HepG2 (cell line): ENCODE measurements around the gene VWA1. TPM values are rescaled to one million over a fixed set of nuclear protein-coding genes. Genes with fewer than 3 reads are reported as not detected.

Source experiments
- CCDC6 ChIP-seq: sonication (generic); formaldehyde crosslinking; IDR thresholded peaks from 2 replicates; pipeline ENCODE4 v1.8.1; 2022; ENCODE audit warnings: mild to moderate bottlenecking, missing genetic modification reagents, moderate library complexity
- ERF ChIP-seq: IDR thresholded peaks from 2 replicates; pipeline ENCODE4 v1.6.1; 2018; ENCODE audit warnings: missing biosample characterization, missing genetic modification reagents
- GPN1 ChIP-seq: sonication (generic); formaldehyde crosslinking; IDR thresholded peaks from 2 replicates; pipeline ENCODE4 v1.5.1; 2020; ENCODE audit warnings: missing genetic modification reagents, borderline replicate concordance
- HCFC1 ChIP-seq: fragments of 150-350 bp; IDR thresholded peaks from 2 replicates; pipeline ENCODE4 v1.6.1; 2014; ENCODE audit warnings: low read depth, low read length
- HHEX ChIP-seq: IDR thresholded peaks from 2 replicates; pipeline ENCODE4 v1.6.1; 2016; ENCODE audit warnings: control low read depth
- JARID2 ChIP-seq: sonication (generic); formaldehyde crosslinking; IDR thresholded peaks from 2 replicates; pipeline ENCODE4 v1.8.1; 2023; ENCODE audit warnings: missing genetic modification reagents, inconsistent platforms; ENCODE audit not compliant: insufficient replicate concordance
- KAT2B ChIP-seq: fragments of 150-350 bp; IDR thresholded peaks from 2 replicates; pipeline ENCODE4 v1.6.1; 2014; ENCODE audit warnings: low read depth, low read length, borderline replicate concordance
- MLLT10 ChIP-seq: sonication (generic); formaldehyde crosslinking; IDR thresholded peaks from 2 replicates; pipeline ENCODE4 v1.4.0; 2020; ENCODE audit warnings: missing genetic modification reagents
- POLR2AphosphoS5 ChIP-seq: IDR thresholded peaks from 2 replicates; pipeline ENCODE4 v1.6.1; 2012; ENCODE audit warnings: low read depth, low read length
- SMYD3 ChIP-seq: sonication (generic); formaldehyde crosslinking; IDR thresholded peaks from 2 replicates; pipeline ENCODE4 v1.8.1; 2023; ENCODE audit warnings: mild to moderate bottlenecking, missing genetic modification reagents
- TBP ChIP-seq: sonication (generic); formaldehyde crosslinking; IDR thresholded peaks from 2 replicates; pipeline ENCODE4 v1.5.0; 2020; ENCODE audit warnings: missing genetic modification reagents
- U2AF1 ChIP-seq: fragments of 200-400 bp; formaldehyde crosslinking; optimal IDR thresholded peaks from 2 replicates; pipeline ENCODE3; 2017; ENCODE audit warnings: mild to moderate bottlenecking, low read depth, low read length
- ZFP41 ChIP-seq: sonication (generic); formaldehyde crosslinking; IDR thresholded peaks from 2 replicates; pipeline ENCODE4 v1.4.0; 2020; ENCODE audit warnings: mild to moderate bottlenecking, missing genetic modification reagents, borderline replicate concordance
- ZIK1 ChIP-seq: sonication (generic); formaldehyde crosslinking; IDR thresholded peaks from 2 replicates; pipeline ENCODE4 v1.5.0; 2020; ENCODE audit warnings: mild to moderate bottlenecking, low read depth, missing genetic modification reagents, borderline replicate concordance
- ZNF678 ChIP-seq: sonication (generic); formaldehyde crosslinking; IDR thresholded peaks from 2 replicates; pipeline ENCODE4 v1.4.0; 2020; ENCODE audit warnings: mild to moderate bottlenecking, missing genetic modification reagents
- ZNF761 ChIP-seq: sonication (generic); formaldehyde crosslinking; conservative IDR thresholded peaks from 2 replicates; pipeline ENCODE4 v1.4.0; 2020; ENCODE audit warnings: mild to moderate bottlenecking, missing genetic modification reagents
- ZSCAN22 ChIP-seq: sonication (generic); formaldehyde crosslinking; IDR thresholded peaks from 2 replicates; pipeline ENCODE4 v1.4.0; 2020; ENCODE audit warnings: mild to moderate bottlenecking, missing genetic modification reagents
- polyA plus RNA-seq, 8 experiments: library from polyadenylated mRNA; depleted of rRNA in 3 of 8; stranded (reverse) in 7 of 8; unstranded in 1 of 8; fragments of >200 nt; fragmentation: Illumina TruSeq in 4 of 8; extraction: Trizol in 4 of 8; gene quantifications; 2 replicates each; pipeline versions ENCODE4 v1.2.1 to v1.2.3, GENCODE V29; 2011 to 2016; ENCODE audit warnings: low read depth in 4 of 8, missing spikeins in 1 of 8, mixed read lengths in 1 of 8; ENCODE audit not compliant: insufficient read depth in 1 of 8
- total RNA-seq, 5 experiments: library from RNA; depleted of rRNA; stranded (reverse); fragments of >200 nt; fragmentation: Illumina TruSeq; extraction: Trizol; gene quantifications; 2 replicates each; pipeline ENCODE4 v1.2.3, GENCODE V29; 2016; ENCODE audit warnings: low read depth in 1 of 5
- TF ChIP-seq, protein P1 (sequence below): sonication (generic); formaldehyde crosslinking; IDR thresholded peaks from 2 replicates; pipeline ENCODE4 v1.5.1; 2020; ENCODE audit warnings: mild to moderate bottlenecking, missing genetic modification reagents, moderate library complexity
- TF ChIP-seq, protein P2 (sequence below): IDR thresholded peaks from 2 replicates; pipeline ENCODE4 v1.6.1; 2016; ENCODE audit warnings: low read depth, missing genetic modification reagents, missing compliant biosample characterization
- TF ChIP-seq, protein P3 (sequence below): sonication (generic); formaldehyde crosslinking; IDR thresholded peaks from 2 replicates; pipeline ENCODE4 v1.8.0; 2022; ENCODE audit warnings: mild to moderate bottlenecking, missing genetic modification reagents, moderate library complexity
- TF ChIP-seq, protein P4 (sequence below): sonication (generic); formaldehyde crosslinking; IDR thresholded peaks from 2 replicates; pipeline ENCODE4 v1.8.1; 2023; ENCODE audit warnings: mild to moderate bottlenecking, missing genetic modification reagents
- TF ChIP-seq, protein P5 (sequence below): sonication (generic); formaldehyde crosslinking; IDR thresholded peaks from 2 replicates; pipeline ENCODE4 v1.9.0; 2021; ENCODE audit warnings: missing genetic modification reagents, borderline replicate concordance

VWA1 gene
- total and polyA plus RNA-seq, 2 of the 13 experiments (the other 11 are each of a cell fraction or from before 2014, with no cell fraction given) = 40.9 to 57.5 TPM

DNA sequence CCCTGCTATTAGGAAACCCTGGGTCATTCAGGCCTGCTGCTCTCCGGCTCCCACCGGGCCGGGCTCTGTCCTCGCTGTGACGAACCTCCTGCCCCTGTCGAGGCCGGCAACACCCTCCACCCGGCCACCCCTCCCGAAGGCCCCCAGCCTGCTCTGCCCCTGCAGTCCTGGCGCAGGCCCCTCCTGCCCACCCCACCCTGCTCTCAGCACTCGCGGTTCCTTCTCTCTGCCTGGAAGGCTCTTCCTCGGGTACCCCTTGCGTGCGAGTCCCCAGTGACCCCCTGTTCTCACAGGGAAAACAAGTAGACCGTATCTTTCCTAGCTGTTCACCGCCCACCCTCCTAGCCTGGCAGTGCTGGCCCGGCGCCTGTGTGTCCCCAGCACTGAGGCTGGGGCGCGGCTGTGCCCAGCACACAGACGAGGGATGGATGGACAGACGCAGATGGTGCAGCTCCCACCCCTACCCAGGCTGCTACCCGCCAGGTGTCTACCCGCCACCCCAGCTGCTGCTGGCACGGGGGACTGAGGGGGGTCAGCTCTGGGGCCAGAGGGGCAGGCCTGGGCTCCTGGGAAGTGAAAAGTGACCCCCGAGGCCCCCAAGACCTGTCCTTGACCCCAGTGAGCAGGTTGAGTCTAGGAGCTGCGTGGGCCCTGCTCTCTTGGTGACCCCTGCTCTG is 3.1 kb upstream of the VWA1 start (continued):
- TF ChIP-seq ZIK1 (no peak), ZSCAN22 (CRISPR knock-in tag) (no peak), U2AF1 (no peak), HHEX (CRISPR knock-in tag) (no peak), ZNF678 (CRISPR knock-in tag) (no peak), KAT2B (no peak), GPN1 (CRISPR knock-in tag) (no peak), JARID2 (CRISPR knock-in tag) (no peak), TBP (no peak), CCDC6 (no peak), SMYD3 (CRISPR knock-in tag) (no peak), ZFP41 (CRISPR knock-in tag) (no peak), HCFC1 (no peak), ERF (peak; percentile 1; the same call in 1 of the 2 replicates), ZNF761 (no peak; the same call in 1 of the 2 replicates), MLLT10 (CRISPR knock-in tag) (no peak), POLR2AphosphoS5 (no peak; the same call in 1 of the 2 replicates)
- TF ChIP-seq, protein P1, sequence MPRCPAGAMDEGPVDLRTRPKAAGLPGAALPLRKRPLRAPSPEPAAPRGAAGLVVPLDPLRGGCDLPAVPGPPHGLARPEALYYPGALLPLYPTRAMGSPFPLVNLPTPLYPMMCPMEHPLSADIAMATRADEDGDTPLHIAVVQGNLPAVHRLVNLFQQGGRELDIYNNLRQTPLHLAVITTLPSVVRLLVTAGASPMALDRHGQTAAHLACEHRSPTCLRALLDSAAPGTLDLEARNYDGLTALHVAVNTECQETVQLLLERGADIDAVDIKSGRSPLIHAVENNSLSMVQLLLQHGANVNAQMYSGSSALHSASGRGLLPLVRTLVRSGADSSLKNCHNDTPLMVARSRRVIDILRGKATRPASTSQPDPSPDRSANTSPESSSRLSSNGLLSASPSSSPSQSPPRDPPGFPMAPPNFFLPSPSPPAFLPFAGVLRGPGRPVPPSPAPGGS = no peak
- TF ChIP-seq, protein P2, sequence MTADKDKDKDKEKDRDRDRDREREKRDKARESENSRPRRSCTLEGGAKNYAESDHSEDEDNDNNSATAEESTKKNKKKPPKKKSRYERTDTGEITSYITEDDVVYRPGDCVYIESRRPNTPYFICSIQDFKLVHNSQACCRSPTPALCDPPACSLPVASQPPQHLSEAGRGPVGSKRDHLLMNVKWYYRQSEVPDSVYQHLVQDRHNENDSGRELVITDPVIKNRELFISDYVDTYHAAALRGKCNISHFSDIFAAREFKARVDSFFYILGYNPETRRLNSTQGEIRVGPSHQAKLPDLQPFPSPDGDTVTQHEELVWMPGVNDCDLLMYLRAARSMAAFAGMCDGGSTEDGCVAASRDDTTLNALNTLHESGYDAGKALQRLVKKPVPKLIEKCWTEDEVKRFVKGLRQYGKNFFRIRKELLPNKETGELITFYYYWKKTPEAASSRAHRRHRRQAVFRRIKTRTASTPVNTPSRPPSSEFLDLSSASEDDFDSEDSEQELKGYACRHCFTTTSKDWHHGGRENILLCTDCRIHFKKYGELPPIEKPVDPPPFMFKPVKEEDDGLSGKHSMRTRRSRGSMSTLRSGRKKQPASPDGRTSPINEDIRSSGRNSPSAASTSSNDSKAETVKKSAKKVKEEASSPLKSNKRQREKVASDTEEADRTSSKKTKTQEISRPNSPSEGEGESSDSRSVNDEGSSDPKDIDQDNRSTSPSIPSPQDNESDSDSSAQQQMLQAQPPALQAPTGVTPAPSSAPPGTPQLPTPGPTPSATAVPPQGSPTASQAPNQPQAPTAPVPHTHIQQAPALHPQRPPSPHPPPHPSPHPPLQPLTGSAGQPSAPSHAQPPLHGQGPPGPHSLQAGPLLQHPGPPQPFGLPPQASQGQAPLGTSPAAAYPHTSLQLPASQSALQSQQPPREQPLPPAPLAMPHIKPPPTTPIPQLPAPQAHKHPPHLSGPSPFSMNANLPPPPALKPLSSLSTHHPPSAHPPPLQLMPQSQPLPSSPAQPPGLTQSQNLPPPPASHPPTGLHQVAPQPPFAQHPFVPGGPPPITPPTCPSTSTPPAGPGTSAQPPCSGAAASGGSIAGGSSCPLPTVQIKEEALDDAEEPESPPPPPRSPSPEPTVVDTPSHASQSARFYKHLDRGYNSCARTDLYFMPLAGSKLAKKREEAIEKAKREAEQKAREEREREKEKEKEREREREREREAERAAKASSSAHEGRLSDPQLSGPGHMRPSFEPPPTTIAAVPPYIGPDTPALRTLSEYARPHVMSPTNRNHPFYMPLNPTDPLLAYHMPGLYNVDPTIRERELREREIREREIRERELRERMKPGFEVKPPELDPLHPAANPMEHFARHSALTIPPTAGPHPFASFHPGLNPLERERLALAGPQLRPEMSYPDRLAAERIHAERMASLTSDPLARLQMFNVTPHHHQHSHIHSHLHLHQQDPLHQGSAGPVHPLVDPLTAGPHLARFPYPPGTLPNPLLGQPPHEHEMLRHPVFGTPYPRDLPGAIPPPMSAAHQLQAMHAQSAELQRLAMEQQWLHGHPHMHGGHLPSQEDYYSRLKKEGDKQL (CRISPR knock-in tag) = no peak; the same call in 1 of the 2 replicates
- TF ChIP-seq, protein P3, sequence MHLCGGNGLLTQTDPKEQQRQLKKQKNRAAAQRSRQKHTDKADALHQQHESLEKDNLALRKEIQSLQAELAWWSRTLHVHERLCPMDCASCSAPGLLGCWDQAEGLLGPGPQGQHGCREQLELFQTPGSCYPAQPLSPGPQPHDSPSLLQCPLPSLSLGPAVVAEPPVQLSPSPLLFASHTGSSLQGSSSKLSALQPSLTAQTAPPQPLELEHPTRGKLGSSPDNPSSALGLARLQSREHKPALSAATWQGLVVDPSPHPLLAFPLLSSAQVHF (CRISPR knock-in tag) = peak; percentile 2; the same call in 1 of the 2 replicates
- TF ChIP-seq, protein P4, sequence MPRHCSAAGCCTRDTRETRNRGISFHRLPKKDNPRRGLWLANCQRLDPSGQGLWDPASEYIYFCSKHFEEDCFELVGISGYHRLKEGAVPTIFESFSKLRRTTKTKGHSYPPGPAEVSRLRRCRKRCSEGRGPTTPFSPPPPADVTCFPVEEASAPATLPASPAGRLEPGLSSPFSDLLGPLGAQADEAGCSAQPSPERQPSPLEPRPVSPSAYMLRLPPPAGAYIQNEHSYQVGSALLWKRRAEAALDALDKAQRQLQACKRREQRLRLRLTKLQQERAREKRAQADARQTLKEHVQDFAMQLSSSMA (CRISPR knock-in tag) = no peak
- TF ChIP-seq, protein P5, sequence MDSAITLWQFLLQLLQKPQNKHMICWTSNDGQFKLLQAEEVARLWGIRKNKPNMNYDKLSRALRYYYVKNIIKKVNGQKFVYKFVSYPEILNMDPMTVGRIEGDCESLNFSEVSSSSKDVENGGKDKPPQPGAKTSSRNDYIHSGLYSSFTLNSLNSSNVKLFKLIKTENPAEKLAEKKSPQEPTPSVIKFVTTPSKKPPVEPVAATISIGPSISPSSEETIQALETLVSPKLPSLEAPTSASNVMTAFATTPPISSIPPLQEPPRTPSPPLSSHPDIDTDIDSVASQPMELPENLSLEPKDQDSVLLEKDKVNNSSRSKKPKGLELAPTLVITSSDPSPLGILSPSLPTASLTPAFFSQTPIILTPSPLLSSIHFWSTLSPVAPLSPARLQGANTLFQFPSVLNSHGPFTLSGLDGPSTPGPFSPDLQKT (CRISPR knock-in tag) = no peak
